GM23338 (cell line): Measurements from ENCODE around the gene CTDSP1.

Experiments used
- CREB1 ChIP-seq: fragments of 250-450 bp; sonication (Bioruptor Pico); IDR thresholded peaks from 2 replicates; pipeline ENCODE4 v1.5.0; 2020; ENCODE audit warnings: low read depth, mild to moderate bottlenecking, moderate library complexity
- EZH2 ChIP-seq: fragments of 200-600 bp; sonication (generic); IDR thresholded peaks from one replicate; pipeline ENCODE4 v1.8.0; 2017; ENCODE audit warnings: antibody characterized with exemption, mild to moderate bottlenecking, low read depth; ENCODE audit not compliant: unreplicated experiment
- EZH2phosphoT487 ChIP-seq: fragments of 200-600 bp; sonication (generic); IDR thresholded peaks from one replicate; pipeline ENCODE4 v1.8.1; 2018; ENCODE audit warnings: antibody characterized with exemption; ENCODE audit not compliant: unreplicated experiment
- JUNB ChIP-seq: IDR thresholded peaks from one replicate; pipeline ENCODE4 v1.6.1; 2016; ENCODE audit warnings: antibody characterized with exemption; ENCODE audit not compliant: unreplicated experiment
- NANOG ChIP-seq: IDR thresholded peaks from 2 replicates; pipeline ENCODE4 v1.6.1; 2016; ENCODE audit warnings: antibody characterized with exemption, borderline replicate concordance
- POLR2AphosphoS5 ChIP-seq: IDR thresholded peaks from 2 replicates; pipeline ENCODE4 v1.6.1; 2016; ENCODE audit warnings: antibody characterized with exemption, low read depth
- TF ChIP-seq, protein P1 (sequence below), 2 experiments: fragments of 200-600 bp in 1 of 2; sonication (generic) in 1 of 2; conservative IDR thresholded peaks; 2 replicates each; pipeline versions ENCODE4 v1.5.1 to v1.6.1; 2016 to 2017; ENCODE audit warnings: antibody characterized with exemption in 2 of 2, low read depth in 2 of 2, mild to moderate bottlenecking in 2 of 2, moderate library complexity in 1 of 2
- TF ChIP-seq, protein P2 (sequence below): fragments of 250-450 bp; sonication (Bioruptor Pico); IDR thresholded peaks from 2 replicates; pipeline ENCODE4 v1.5.0; 2020; ENCODE audit warnings: mild to moderate bottlenecking, moderate library complexity
- TF ChIP-seq, protein P3 (sequence below): IDR thresholded peaks from one replicate; pipeline ENCODE4 v1.6.1; 2018; ENCODE audit warnings: antibody characterized with exemption; ENCODE audit not compliant: unreplicated experiment

DNA sequence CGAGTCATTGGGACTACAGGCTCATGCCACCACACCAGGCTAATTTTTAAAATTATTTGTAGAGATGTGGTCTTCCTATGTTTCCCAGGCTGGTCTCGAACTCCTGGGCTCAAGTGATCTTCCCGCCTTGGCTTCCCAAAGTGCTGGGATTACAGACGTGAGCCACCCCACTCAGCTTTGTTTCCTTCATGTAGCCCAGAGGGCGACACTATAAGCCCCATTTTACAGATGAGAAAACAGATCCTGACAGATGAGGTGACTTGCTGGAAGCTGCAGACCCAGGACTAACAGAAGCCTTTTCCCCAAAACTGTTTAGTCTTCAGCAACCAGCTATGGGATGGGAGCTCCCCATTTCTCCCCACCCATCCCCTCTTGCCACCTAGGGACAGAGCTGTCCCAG lies 7.2 kb upstream of the CTDSP1 start:
- TF ChIP-seq, protein P1, sequence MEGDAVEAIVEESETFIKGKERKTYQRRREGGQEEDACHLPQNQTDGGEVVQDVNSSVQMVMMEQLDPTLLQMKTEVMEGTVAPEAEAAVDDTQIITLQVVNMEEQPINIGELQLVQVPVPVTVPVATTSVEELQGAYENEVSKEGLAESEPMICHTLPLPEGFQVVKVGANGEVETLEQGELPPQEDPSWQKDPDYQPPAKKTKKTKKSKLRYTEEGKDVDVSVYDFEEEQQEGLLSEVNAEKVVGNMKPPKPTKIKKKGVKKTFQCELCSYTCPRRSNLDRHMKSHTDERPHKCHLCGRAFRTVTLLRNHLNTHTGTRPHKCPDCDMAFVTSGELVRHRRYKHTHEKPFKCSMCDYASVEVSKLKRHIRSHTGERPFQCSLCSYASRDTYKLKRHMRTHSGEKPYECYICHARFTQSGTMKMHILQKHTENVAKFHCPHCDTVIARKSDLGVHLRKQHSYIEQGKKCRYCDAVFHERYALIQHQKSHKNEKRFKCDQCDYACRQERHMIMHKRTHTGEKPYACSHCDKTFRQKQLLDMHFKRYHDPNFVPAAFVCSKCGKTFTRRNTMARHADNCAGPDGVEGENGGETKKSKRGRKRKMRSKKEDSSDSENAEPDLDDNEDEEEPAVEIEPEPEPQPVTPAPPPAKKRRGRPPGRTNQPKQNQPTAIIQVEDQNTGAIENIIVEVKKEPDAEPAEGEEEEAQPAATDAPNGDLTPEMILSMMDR (conservative IDR thresholded peaks at IDR 0.05; ENCODE audit: low read depth in 2 of 2): no peak
- TF ChIP-seq CREB1 (no peak), EZH2 (no peak), JUNB (no peak), EZH2phosphoT487 (no peak), POLR2AphosphoS5 (no peak), NANOG (no peak)
- TF ChIP-seq, protein P2, sequence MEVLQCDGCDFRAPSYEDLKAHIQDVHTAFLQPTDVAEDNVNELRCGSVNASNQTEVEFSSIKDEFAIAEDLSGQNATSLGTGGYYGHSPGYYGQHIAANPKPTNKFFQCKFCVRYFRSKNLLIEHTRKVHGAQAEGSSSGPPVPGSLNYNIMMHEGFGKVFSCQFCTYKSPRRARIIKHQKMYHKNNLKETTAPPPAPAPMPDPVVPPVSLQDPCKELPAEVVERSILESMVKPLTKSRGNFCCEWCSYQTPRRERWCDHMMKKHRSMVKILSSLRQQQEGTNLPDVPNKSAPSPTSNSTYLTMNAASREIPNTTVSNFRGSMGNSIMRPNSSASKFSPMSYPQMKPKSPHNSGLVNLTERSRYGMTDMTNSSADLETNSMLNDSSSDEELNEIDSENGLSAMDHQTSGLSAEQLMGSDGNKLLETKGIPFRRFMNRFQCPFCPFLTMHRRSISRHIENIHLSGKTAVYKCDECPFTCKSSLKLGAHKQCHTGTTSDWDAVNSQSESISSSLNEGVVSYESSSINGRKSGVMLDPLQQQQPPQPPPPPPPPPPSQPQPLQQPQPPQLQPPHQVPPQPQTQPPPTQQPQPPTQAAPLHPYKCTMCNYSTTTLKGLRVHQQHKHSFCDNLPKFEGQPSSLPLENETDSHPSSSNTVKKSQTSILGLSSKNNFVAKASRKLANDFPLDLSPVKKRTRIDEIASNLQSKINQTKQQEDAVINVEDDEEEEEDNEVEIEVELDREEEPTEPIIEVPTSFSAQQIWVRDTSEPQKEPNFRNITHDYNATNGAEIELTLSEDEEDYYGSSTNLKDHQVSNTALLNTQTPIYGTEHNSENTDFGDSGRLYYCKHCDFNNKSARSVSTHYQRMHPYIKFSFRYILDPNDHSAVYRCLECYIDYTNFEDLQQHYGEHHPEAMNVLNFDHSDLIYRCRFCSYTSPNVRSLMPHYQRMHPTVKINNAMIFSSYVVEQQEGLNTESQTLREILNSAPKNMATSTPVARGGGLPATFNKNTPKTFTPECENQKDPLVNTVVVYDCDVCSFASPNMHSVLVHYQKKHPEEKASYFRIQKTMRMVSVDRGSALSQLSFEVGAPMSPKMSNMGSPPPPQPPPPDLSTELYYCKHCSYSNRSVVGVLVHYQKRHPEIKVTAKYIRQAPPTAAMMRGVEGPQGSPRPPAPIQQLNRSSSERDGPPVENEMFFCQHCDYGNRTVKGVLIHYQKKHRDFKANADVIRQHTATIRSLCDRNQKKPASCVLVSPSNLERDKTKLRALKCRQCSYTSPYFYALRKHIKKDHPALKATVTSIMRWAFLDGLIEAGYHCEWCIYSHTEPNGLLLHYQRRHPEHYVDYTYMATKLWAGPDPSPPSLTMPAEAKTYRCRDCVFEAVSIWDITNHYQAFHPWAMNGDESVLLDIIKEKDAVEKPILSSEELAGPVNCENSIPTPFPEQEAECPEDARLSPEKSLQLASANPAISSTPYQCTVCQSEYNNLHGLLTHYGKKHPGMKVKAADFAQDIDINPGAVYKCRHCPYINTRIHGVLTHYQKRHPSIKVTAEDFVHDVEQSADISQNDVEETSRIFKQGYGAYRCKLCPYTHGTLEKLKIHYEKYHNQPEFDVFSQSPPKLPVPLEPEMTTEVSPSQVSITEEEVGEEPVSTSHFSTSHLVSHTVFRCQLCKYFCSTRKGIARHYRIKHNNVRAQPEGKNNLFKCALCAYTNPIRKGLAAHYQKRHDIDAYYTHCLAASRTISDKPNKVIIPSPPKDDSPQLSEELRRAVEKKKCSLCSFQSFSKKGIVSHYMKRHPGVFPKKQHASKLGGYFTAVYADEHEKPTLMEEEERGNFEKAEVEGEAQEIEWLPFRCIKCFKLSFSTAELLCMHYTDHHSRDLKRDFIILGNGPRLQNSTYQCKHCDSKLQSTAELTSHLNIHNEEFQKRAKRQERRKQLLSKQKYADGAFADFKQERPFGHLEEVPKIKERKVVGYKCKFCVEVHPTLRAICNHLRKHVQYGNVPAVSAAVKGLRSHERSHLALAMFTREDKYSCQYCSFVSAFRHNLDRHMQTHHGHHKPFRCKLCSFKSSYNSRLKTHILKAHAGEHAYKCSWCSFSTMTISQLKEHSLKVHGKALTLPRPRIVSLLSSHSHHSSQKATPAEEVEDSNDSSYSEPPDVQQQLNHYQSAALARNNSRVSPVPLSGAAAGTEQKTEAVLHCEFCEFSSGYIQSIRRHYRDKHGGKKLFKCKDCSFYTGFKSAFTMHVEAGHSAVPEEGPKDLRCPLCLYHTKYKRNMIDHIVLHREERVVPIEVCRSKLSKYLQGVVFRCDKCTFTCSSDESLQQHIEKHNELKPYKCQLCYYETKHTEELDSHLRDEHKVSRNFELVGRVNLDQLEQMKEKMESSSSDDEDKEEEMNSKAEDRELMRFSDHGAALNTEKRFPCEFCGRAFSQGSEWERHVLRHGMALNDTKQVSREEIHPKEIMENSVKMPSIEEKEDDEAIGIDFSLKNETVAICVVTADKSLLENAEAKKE (CRISPR knock-in tag): no peak
- TF ChIP-seq, protein P3, sequence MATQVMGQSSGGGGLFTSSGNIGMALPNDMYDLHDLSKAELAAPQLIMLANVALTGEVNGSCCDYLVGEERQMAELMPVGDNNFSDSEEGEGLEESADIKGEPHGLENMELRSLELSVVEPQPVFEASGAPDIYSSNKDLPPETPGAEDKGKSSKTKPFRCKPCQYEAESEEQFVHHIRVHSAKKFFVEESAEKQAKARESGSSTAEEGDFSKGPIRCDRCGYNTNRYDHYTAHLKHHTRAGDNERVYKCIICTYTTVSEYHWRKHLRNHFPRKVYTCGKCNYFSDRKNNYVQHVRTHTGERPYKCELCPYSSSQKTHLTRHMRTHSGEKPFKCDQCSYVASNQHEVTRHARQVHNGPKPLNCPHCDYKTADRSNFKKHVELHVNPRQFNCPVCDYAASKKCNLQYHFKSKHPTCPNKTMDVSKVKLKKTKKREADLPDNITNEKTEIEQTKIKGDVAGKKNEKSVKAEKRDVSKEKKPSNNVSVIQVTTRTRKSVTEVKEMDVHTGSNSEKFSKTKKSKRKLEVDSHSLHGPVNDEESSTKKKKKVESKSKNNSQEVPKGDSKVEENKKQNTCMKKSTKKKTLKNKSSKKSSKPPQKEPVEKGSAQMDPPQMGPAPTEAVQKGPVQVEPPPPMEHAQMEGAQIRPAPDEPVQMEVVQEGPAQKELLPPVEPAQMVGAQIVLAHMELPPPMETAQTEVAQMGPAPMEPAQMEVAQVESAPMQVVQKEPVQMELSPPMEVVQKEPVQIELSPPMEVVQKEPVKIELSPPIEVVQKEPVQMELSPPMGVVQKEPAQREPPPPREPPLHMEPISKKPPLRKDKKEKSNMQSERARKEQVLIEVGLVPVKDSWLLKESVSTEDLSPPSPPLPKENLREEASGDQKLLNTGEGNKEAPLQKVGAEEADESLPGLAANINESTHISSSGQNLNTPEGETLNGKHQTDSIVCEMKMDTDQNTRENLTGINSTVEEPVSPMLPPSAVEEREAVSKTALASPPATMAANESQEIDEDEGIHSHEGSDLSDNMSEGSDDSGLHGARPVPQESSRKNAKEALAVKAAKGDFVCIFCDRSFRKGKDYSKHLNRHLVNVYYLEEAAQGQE: no peak
